DOHH2 (cell line): Measurements from ENCODE around the gene TPST1.

Experiments used
- H3F3A ChIP-seq: fragments of 200-600 bp; sonication (generic), shearing (Covaris generic); 2 replicates; pipeline ENCODE4 v1.6.0; 2016; ENCODE audit warnings: antibody characterized with exemption, mild to moderate bottlenecking; ENCODE audit not compliant: control insufficient read depth, insufficient read depth
- H3K27ac ChIP-seq: fragments of 200-600 bp; sonication (generic); 2 replicates; pipeline ENCODE4 v1.5.1; 2014; ENCODE audit warnings: low read depth, mild to moderate bottlenecking, low read length, moderate library complexity
- H3K27me3 ChIP-seq: fragments of 200-600 bp; sonication (generic); 2 replicates; pipeline ENCODE4 v1.6.1; 2014; ENCODE audit warnings: mild to moderate bottlenecking, low read length, mixed read lengths; ENCODE audit not compliant: control insufficient read depth
- H3K36me3 ChIP-seq: fragments of 200-600 bp; sonication (generic); 2 replicates; pipeline ENCODE4 v1.6.1; 2014; ENCODE audit warnings: mild to moderate bottlenecking, low read length, moderate library complexity, mixed read lengths; ENCODE audit not compliant: control insufficient read depth
- H3K4me1 ChIP-seq: fragments of 200-600 bp; sonication (generic); 2 replicates; pipeline ENCODE4 v1.6.1; 2014; ENCODE audit warnings: mild to moderate bottlenecking, low read length, mixed read lengths; ENCODE audit not compliant: control insufficient read depth
- H3K4me2 ChIP-seq: fragments of 200-600 bp; sonication (generic); 2 replicates; pipeline ENCODE4 v1.6.0; 2014; ENCODE audit warnings: mild to moderate bottlenecking, low read length, moderate library complexity
- H3K4me3 ChIP-seq: fragments of 200-600 bp; sonication (generic); 2 replicates; pipeline ENCODE4 v1.5.1; 2014; ENCODE audit warnings: mild to moderate bottlenecking, low read length, mixed read lengths
- H3K79me2 ChIP-seq: fragments of 200-600 bp; sonication (generic); 2 replicates; pipeline ENCODE4 v1.6.1; 2014; ENCODE audit warnings: mild to moderate bottlenecking, low read length, mixed read lengths; ENCODE audit not compliant: control insufficient read depth
- H3K9me2 ChIP-seq: fragments of 200-600 bp; sonication (generic); replicated peaks from 2 replicates; pipeline ENCODE4 v1.6.1; 2014; ENCODE audit warnings: mild to moderate bottlenecking, low read length, mixed read lengths; ENCODE audit not compliant: control insufficient read depth
- H3K9me3 ChIP-seq: fragments of 200-600 bp; sonication (generic); 2 replicates; pipeline ENCODE4 v1.6.1; 2014; ENCODE audit warnings: antibody characterized with exemption, low read length, mixed read lengths; ENCODE audit not compliant: control insufficient read depth, insufficient read depth
- H4K20me1 ChIP-seq: fragments of 200-600 bp; sonication (generic); 2 replicates; pipeline ENCODE4 v1.6.0; 2014; ENCODE audit warnings: low read depth, mild to moderate bottlenecking, antibody characterized with exemption, low read length, moderate library complexity; ENCODE audit not compliant: control insufficient read depth, insufficient read depth
- CTCF ChIP-seq: fragments of 200-600 bp; sonication (generic); IDR thresholded peaks from one replicate; pipeline ENCODE4 v1.5.1; 2014; ENCODE audit warnings: antibody characterized with exemption, mild to moderate bottlenecking, low read depth, low read length; ENCODE audit not compliant: poor library complexity, severe bottlenecking
- EZH2phosphoT487 ChIP-seq: fragments of 200-600 bp; sonication (generic); IDR thresholded peaks from 2 replicates; pipeline ENCODE4 v1.6.1; 2017; ENCODE audit warnings: borderline replicate concordance, mild to moderate bottlenecking, antibody characterized with exemption, low read length, moderate library complexity, mixed read lengths

The TPST1 gene

DNA sequence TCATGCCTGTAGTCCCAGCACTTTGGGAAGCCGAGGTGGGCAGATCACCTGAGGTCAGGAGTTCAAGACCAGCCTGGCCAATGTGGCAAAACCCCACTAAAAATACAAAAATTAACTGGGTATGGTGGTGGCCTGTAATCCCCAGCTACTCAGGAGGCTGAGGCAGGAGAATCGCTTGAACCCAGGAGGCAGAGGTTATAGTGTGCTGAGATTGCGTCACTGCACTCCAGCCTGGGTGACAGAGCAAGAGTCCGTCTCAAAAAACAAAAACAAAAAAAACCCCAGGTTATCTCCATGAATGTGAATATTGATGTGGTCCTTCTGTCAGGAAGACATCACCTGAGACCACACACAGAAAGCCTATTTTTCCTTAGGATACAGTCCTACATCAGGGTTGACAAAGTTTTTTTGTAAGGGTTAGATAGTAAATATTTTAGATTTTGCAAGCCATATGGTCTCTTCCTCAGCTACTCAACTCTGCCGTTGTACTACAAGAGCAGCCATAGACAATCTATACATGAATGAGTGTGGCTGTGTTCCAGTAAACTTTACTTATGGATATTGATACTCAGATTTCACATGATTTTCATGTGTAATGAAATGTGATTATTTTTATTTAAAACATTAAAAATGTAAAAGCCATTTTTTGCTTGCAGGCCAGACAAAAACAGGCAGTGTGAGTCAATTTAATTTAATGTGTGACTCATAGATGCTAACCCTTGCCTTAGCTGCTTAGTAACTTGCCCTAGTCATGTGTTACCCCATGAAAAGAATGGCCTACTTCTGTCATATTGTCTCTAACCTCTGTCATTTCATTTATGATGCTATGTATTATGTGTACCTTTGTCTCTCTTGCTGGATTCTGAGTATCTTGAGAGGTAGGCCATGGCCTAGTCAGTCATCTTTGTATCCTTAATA is 78.1 kb downstream of the TPST1 start:
- H3K4me1 ChIP-seq: no peaks in the 10 kb centered on the region
- no peaks in the 10 kb centered on the region for H3K79me2 ChIP-seq
- H3K27me3 ChIP-seq: no peaks in the 10 kb centered on the region
- H3K4me3 ChIP-seq: no peak overlapping the region
- H3K36me3 ChIP-seq: no peaks in the 10 kb centered on the region
- TF ChIP-seq EZH2phosphoT487 (no peak), CTCF (no peak)
- no peaks in the 10 kb centered on the region for H3F3A ChIP-seq
- H3K9me3 ChIP-seq: no peaks in the 10 kb centered on the region
- H4K20me1 ChIP-seq: no peaks in the 10 kb centered on the region
- H3K4me2 ChIP-seq: no peak overlapping the region
- no peak overlapping the region for H3K27ac ChIP-seq
- no peaks in the 10 kb centered on the region for H3K9me2 ChIP-seq

- Histone ChIP-seq H3K27me3 (no peaks in the 10 kb centered on the region), H3K4me1 (no peaks in the 10 kb centered on the region), H3K4me3 (no peak overlapping the region), H3K4me2 (no peak overlapping the region), H3K79me2 (no peaks in the 10 kb centered on the region), H3K9me3 (peaks cover 13% of the 10 kb centered on the region; the same call in 1 of the 2 replicates), H3K36me3 (no peaks in the 10 kb centered on the region), H4K20me1 (no peaks in the 10 kb centered on the region), H3F3A (no peaks in the 10 kb centered on the region), H3K9me2 (no peaks in the 10 kb centered on the region), H3K27ac (no peak overlapping the region)
- TF ChIP-seq EZH2phosphoT487 (no peak), CTCF (no peak)
Observed at GRCh38 chr7:66296001-66296521, 90.9 kb downstream of the TPST1 start.

DNA sequence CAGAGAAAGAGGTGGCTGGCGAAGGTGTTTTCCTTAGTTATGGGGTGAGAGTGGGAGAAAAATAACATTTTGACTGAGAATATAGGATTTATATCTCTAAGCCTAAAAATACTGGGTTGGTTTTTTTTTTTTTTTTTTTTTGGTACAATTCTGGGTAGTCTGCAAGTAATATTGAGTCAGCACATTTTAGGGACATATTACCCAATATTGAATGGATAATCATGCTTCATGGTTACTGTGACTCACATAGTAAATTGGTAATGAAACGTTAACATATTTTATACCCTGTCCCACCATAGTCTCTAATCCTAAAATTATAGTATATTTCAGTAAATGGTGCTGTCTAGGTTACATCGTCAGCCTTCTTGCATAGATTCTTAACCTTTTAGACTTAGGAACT is 91.4 kb downstream of the TPST1 start:
- H3K79me2 ChIP-seq: no peaks in the 10 kb centered on the region
- no peaks in the 10 kb centered on the region for H3K27me3 ChIP-seq
- no peaks in the 10 kb centered on the region for H3K9me2 ChIP-seq
- H3K4me1 ChIP-seq: no peaks in the 10 kb centered on the region
- H3K4me3 ChIP-seq: no peak overlapping the region
- no peaks in the 10 kb centered on the region for H4K20me1 ChIP-seq
- H3K4me2 ChIP-seq: no peak overlapping the region
- peaks cover 13% of the 10 kb centered on the region; the same call in 1 of the 2 replicates for H3K9me3 ChIP-seq
- no peak for TF ChIP-seq CTCF
- no peaks in the 10 kb centered on the region for H3K36me3 ChIP-seq
- H3K27ac ChIP-seq: no peak overlapping the region
- H3F3A ChIP-seq: no peaks in the 10 kb centered on the region
